ENCODE results near the gene OGFOD3.
"Not testable (repeated sequence)": the region's sequence is repeated elsewhere in the genome, so short reads cannot be mapped to it uniquely, and the experiment has no call there.

OGFOD3 gene

DNA sequence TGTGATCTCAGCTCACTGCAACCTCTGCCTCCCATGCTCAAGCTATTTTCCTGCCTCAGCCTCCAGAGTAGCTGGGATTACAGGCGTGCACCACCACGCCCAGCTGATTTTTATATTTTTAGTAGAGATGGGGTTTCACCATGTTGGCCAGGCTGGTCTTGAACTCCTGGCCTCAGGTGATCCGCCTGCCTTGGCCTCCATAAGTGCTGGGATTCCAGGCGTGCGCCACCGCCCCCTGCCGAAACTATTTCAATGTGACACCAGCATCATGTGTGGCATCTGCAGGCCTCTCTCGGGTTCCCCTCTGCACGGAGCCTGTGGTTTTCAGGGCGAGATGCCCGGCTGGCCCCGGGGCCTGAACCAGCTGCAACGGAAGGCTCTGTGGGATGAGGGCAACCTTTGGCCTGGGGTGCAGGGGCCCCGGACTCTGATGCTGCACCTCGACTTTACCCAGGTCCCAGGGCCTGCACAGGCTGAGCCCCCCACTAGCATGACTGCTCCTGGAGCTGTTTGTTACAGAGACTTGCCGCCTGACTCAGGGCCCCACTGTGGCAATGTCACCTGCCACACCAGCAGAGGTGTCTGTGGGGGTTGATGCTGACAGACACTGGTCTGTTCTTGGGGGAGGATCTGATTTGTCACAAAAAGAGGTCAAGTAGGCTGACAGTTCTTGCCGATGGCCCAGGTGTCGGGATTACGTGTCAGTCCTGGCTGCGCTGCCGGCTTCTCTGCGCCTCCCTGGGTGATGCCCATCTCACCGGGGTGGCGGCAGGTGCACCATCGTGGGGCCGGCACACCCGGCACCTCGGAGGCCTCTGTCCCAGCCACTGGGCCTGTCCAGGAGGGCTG, 68.0 kb downstream of the OGFOD3 start:
- peak; percentile 31 to 40 for DNase-seq

DNA sequence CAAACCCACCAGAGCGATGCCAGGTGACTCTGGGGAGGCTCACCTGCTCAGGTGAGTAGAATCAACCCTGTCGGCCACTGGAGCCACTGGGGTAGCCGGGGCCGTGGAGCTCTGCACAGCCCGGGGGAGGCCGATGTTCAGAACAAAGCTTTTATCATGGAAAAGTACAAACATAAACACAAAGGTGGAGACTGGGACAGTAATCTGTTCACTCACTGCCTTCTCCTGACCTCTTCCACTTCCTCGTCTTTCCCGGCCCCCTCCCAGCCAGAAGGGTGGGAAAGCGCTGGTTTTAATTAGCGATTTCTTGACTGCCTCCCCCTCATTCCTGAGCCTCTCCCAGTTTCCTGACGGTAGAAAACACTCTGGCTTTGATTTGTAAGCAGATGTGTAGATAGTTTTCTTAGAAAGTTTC, 69.1 kb downstream of the OGFOD3 start:
- no peak for DNase-seq

DNA sequence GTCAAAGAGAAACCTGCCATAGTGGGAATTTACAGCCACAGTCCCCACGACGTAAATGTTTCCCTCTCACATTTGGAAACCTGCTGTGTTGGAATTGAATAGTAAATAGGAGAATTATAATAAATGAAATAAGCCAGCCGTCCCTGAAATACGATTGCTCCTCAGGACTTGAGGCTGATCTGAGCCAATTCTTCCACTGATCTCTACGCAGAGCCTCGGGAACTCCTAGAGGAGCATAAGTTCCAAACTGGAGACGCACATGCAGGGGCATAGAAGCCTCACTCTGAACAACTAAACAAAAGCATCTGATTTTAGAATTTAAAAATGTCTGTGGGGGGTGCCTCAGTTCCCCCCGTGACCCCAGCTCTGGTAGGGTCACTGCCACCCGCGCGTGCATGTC, 69.5 kb downstream of the OGFOD3 start:
- DNase-seq: no peak

DNA sequence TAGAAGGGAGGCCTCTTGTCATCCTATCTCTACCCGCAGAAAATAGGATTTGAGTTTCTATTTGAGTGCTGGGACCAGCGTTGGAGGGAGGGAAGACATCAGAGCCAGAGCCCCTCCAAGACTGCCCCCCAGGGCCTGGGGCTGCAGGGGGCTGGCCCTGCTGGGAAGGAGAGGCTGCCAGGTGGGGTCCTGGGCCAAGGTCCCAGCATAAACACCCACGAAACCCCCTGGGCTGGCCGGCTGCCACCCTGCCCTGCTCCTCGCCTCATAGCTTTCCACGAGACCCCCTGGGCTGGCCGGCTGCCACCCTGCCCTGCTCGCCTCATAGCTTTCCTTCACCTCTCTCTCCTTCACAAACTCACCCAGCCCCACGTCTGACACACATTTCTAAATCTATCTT, 70.0 kb downstream of the OGFOD3 start:
- no peak for DNase-seq

DNA sequence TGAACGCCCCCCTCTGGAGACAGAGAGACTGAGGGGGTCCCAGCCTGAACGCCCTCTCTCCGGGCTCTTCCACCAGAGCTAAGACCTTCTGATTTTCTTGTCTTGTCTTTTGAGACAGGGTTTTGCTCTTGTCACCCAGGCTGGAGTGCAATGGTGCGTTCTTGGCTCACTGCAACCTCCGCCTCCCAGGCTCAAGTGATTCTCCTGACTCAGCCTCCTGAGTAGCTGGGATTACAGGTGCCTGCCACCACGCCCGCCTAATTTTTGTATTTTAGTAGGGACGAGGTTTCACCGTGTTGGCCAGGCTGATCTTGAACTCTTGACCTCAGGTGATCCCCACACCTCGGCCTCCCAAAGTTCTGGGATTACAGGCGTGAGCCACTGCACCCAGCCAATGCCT, 70.4 kb downstream of the OGFOD3 start:
- not testable (repeated sequence) for DNase-seq

DNA sequence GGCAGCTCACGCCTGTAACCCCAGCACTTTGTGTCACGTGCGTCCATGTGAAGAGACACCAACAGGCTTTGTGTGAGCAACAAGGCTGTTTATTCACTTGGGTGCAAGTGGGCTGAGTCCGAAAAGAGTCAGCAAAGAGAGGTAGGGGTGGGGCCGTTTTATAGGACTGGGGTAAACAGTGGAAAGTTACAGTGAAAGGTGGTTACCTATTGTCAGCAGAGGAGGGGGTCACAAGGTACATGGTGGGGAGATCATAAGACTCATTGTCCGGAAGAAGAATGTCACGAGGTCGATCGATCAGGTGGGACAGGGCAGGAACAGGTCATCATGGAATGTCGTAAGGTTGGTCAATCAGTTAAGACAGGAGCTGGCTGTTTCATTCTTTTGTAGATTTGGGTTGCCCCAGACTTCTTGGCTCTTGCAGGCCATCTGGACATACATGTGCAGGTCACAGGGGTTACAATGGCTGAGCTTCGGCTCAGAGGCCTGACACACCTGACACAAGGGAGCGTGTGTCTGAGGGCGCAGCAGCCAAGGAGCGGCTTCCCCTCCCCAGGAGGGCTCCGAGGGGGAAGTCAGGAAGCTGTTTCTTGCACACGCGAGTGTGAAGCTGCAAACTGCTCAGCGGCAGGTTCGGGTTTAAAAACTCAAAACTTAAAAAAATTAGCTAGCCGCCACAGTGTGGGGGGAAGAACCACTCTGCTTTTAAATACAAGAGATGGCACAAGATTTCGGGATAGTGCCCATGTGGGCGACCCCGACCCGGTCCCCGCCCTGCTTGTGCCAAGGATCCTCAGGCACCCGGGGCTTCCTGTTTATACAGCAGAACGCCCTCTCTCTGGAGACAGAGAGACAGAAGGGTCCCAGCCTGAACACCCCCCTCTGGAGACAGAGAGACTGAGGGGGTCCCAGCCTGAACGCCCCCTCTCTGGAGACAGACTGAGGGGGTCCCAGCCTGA, 71.8 kb downstream of the OGFOD3 start:
- no peak for DNase-seq

DNA sequence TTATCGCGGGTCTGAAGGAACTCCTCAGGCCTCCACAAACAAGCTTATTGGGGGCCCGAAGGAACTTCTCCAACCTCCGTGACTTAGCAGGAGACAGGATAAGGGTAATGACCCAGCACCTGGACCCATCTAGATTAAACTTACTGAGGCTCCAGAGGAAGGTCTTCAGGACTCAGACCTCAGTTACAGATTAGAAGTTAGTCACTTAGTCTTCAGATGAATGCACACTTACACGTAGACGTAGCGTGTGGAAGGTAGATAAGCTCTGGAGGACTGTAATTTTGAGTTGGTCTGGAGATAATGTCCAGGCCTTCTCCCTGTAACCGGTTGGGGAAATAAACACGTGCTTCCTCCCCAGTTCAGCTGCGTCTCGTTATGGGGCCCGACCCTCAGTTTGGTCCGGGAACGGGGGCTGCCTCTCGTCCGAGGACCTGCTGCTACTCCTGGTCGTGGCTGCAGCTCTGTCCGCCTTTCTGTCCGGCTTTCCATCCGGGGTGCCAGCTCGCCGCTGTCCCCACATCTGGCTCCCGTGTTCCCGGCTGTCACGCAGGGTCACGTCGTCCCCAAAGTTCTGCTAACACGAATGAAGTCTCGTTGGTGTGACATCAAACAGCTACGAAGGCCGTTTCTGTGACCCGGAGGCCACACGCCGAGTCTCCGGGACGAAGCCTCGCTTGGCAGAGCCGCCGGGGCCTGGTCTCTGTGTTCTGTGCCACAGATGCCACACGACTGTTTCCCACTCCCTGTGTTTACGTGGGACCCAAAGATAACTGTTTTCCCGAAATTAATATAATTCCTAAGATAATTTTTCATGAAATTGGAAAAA, 73.0 kb downstream of the OGFOD3 start:
- DNase-seq: no peak

DNA sequence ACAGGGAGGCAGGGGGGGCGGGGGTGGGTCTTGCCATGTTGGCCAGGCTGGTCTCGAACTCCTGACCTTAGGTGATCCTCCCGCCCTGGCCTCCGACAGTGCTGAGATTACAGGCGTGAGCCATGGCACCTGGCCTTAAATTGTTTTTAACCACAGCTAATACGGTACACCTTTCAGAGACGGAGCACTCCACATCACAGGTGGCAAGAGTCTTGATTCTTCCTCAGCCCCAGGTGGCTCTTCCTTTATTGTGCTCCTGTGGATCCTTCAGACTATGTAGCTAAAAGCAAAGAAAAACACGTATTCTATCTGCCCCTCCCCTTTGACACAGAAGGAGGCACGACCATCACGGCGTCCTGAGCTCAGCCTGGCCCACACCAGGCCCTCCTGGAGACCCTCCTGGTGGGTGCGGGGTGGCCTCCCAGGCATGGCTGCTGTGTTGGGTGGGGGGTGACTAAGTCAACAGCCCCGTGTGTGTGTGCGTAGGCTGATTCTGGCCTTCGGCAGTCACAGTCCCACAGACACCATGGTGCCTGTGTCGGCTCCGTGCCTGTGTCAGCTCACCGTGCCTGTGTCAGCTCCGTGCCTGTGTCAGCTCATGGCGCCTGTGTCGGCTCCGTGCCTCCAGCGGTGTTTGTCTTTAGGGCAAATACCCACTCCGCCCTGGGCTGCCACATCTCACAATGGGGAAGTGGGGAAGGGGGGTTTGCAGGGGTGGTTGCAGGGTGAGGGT, 74.0 kb downstream of the OGFOD3 start:
- DNase-seq: no peak

DNA sequence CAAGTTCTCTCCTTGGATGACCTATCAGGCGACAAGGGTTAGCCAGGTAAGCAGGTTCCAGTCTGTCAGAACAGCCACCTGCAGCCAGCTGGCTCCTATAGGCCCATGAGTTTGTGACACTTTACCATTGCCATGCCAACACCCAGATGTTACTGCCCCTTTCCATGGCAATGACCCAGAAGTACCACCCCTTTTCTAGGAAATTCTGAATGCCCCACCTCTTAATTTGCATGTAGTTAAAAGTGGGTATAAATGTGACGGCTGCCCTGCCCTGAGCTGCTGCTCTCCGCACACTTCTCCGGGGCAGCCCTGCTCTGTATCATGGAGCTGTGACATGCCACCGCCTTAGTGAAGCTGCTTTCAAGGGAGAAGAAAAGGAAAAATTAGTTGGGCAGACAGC, 74.8 kb downstream of the OGFOD3 start:
- DNase-seq: no peak

DNA sequence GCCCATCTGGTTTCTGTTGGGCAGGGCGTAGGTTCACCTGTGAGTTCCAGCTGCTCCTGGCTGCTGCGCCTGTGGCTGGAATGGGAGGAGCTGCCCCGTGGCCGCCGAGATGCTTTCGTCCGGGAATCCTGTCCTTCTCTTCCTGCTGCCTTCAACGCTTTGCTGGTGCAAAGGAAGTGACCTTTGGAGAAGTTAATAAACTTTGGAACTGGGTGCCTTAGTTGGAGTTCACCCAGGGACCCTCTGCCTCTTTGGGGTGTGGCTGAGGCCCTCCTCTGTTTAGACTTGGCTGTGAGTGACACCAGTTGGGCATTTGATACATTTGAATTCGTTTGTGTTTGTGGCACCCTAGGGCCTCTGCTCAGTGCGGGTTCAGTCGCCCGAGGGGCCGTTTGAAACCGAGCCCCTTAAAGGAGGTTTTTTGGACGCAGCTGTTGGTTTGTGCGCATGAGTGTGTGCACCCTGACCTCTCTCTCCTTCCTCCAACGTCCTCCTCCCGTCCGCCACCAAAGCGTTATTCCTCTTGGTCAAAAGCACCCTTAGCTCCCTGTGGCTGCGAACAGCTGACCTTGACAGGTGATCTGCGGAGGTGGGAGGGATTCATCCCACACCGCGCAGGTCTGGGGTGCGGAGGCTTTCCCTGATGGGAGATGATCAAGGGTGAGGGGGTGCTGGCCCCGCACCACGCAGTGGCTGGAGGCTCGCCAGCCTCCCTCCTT, 75.9 kb downstream of the OGFOD3 start:
- DNase-seq: no peak

DNA sequence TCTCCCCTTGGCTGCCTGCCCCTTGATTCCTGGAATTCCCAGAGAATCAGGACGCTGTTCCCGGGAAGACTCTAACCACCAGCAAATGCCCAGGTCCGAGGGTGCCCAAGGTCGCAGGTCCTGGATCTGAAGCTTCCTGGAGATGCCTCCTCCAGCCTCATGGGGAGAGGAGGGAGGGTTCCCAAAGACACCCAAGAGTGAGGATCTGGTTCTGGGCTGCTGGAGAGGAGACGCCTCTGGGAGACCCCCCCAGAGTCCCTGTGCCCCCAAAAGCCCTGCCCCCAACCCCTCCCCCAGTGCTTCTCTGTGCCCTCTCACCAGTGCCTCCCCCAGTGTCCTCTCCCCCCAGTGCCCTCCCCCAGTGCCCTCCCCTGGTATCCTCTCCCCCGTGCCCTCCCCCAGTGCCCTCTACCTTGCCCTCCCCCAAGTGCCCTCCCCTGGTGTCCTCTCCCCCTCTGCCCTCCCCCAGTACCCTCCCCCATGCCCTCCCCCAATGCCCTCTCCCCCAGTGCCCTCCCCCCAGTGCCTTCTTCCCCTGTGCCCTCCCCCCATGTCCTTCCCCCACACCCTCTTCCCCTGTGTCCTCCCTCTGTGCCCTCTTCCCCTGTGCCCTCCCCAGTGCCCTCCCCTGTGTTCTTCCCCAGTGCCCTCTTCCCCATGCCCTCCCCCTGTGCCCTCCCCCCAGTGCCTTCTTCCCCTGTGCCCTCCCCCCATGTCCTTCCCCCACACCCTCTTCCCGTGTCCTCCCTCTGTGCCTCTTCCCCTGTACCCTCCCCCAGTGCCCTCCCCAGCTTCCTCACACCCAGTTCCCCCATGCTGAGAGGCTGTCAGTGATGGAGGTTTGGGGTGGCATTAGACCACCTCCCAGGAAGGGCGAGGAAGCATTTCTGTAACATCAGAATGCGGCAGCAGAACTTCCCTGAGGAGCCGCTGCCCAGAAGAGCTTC, 78.5 kb downstream of the OGFOD3 start:
- no peak for DNase-seq
